Omental fat pad (tissue), 4 donors: ENCODE data around the gene SPACA1. TPM values are rescaled to one million over a fixed set of nuclear protein-coding genes. Genes with fewer than 3 reads are reported as not detected.

Experiments used
- ATAC-seq: fragments of 150-250 bp; one replicate; pipeline ENCODE4 v1.9.1; 2016; ENCODE audit warnings: mild to moderate bottlenecking, moderate library complexity; ENCODE audit not compliant: low FRiP score
- DNase-seq: peaks from one replicate; pipeline ENCODE4 v3.0.0-alpha.2; 2019; ENCODE audit warnings: low spot score
- CTCF ChIP-seq, 3 donors: fragments of 450-650 bp; IDR thresholded peaks; one replicate each; pipeline ENCODE4 v1.5.1; 2016 to 2017; ENCODE audit warnings: antibody characterized with exemption in 3 of 3, mild to moderate bottlenecking in 3 of 3, moderate library complexity in 2 of 3
- total RNA-seq, 4 donors: library from RNA; depleted of rRNA; stranded (reverse); fragments of >200 nt; gene quantifications; one replicate each; pipeline ENCODE4 v1.1.0, GENCODE V29; 2016

Gene SPACA1
- total RNA-seq, 4 donors from 2014 or later: not detected

GRCh38 chr6:88048578-88048977 lies 937 bp downstream of the SPACA1 start:
- ATAC-seq (no peak), DNase-seq (no peak)
- no peak for TF ChIP-seq CTCF (IDR thresholded peaks at IDR 0.05)

GRCh38 chr6:88050140-88050818 lies 2.6 kb downstream of the SPACA1 start:
- DNase-seq: no peak
- no peak for TF ChIP-seq CTCF (IDR thresholded peaks at IDR 0.05)
- no peak for ATAC-seq

- no peak for ATAC-seq
- TF ChIP-seq CTCF (IDR thresholded peaks at IDR 0.05): no peak
- no peak for DNase-seq
Measured at GRCh38 chr6:88059191-88059590, 11.6 kb downstream of the SPACA1 start.

GRCh38 chr6:88062376-88062775 lies 14.7 kb downstream of the SPACA1 start:
- TF ChIP-seq CTCF (IDR thresholded peaks at IDR 0.05): no peak
- ATAC-seq (no peak), DNase-seq (no peak)

- ATAC-seq: no peak
- DNase-seq: no peak
Measured at GRCh38 chr6:88072462-88072861, 24.8 kb downstream of the SPACA1 start.

GRCh38 chr6:88074791-88075190 lies 27.1 kb downstream of the SPACA1 start:
- no peak for ATAC-seq
- no peak for TF ChIP-seq CTCF (IDR thresholded peaks at IDR 0.05)
- DNase-seq: no peak

More at GRCh38 chr6:88072462-88072861, 24.8 kb downstream of the SPACA1 start:
- no peak for TF ChIP-seq CTCF (IDR thresholded peaks at IDR 0.05)

- no peak for TF ChIP-seq CTCF (IDR thresholded peaks at IDR 0.05)
- ATAC-seq (no peak), DNase-seq (no peak)
Measured at GRCh38 chr6:88077305-88077704, 29.7 kb downstream of the SPACA1 start.
